Mammary epithelial cell (primary cell): ENCODE data around the gene NR2C2.

Experiments
- CTCF ChIP-seq, 2 donors: IDR thresholded peaks in 1 of 2; conservative IDR thresholded peaks in 1 of 2; 2 replicates each; pipeline ENCODE4 v1.5.1; 2011 to 2012; ENCODE audit warnings: inconsistent platforms in 2 of 2, low read length in 2 of 2, mild to moderate bottlenecking in 2 of 2, control low read depth in 1 of 2, low read depth in 1 of 2; ENCODE audit not compliant: insufficient read depth in 1 of 2; ENCODE audit errors: extremely low read depth in 1 of 2
- EZH2 ChIP-seq: IDR thresholded peaks from 2 replicates; pipeline ENCODE4 v1.6.1; 2012; ENCODE audit warnings: low read length, inconsistent platforms, borderline replicate concordance

GRCh38 chr3:14980689-14981088, 33.3 kb downstream of the NR2C2 start:
- no peak for TF ChIP-seq CTCF (conservative IDR thresholded peaks at IDR 0.05 in 1 of 2, IDR thresholded peaks at IDR 0.05 in 1 of 2; ENCODE audit: extremely low read depth in 1 of 2, insufficient read depth in 1 of 2, low read depth in 1 of 2, low read length in 2 of 2)
- TF ChIP-seq EZH2: no peak
